K562 (cell line): ENCODE data around the gene XPOT. TPM values are rescaled to one million over a fixed set of nuclear protein-coding genes. Genes with fewer than 3 reads are reported as not detected.

Experiments
- BRF2 ChIP-seq: IDR thresholded peaks from 3 replicates; pipeline ENCODE4 v1.6.1; 2011; ENCODE audit warnings: borderline replicate concordance, mild to moderate bottlenecking; ENCODE audit not compliant: insufficient read length, insufficient read depth
- CC2D1A ChIP-seq: fragments of 450-650 bp; IDR thresholded peaks from 2 replicates; pipeline ENCODE4 v1.6.1; 2017; ENCODE audit warnings: mild to moderate bottlenecking
- CCAR2 ChIP-seq: fragments of 200-400 bp; formaldehyde crosslinking; IDR thresholded peaks from 2 replicates; pipeline ENCODE4 v1.6.1; 2017; ENCODE audit warnings: mild to moderate bottlenecking, low read depth, low read length
- CEBPG ChIP-seq, 3 experiments: fragments of 200-800 bp in 1 of 3; sonication (Bioruptor generic) in 1 of 3; sonication (generic) in 1 of 3; formaldehyde crosslinking in 1 of 3; IDR thresholded peaks in 2 of 3; conservative IDR thresholded peaks in 1 of 3; 2 replicates each; pipeline versions ENCODE4 v1.6.1 to v1.8.0; 2016 to 2022; ENCODE audit warnings: missing compliant biosample characterization in 2 of 3, missing genetic modification characterization in 2 of 3, mild to moderate bottlenecking in 1 of 3, missing genetic modification reagents in 1 of 3
- CHD2 ChIP-seq: IDR thresholded peaks from 2 replicates; pipeline ENCODE4 v1.6.1; 2011; ENCODE audit warnings: low read depth, low read length
- E2F5 ChIP-seq: sonication (generic); formaldehyde crosslinking; IDR thresholded peaks from 2 replicates; pipeline ENCODE4 v1.8.0; 2022; ENCODE audit warnings: mild to moderate bottlenecking, missing genetic modification reagents
- HDAC3 ChIP-seq: fragments of 450-650 bp; IDR thresholded peaks from 2 replicates; pipeline ENCODE4 v1.6.1; 2018; ENCODE audit warnings: borderline replicate concordance, mild to moderate bottlenecking, moderate library complexity; ENCODE audit not compliant: partially characterized antibody
- HIVEP1 ChIP-seq: fragments of 250-450 bp; sonication (Bioruptor Pico); IDR thresholded peaks from 2 replicates; pipeline ENCODE4 v1.4.0; 2020; ENCODE audit warnings: mild to moderate bottlenecking
- HNRNPK ChIP-seq: fragments of 200-400 bp; formaldehyde crosslinking; IDR thresholded peaks from one replicate; pipeline ENCODE4 v1.6.1; 2018; ENCODE audit warnings: mild to moderate bottlenecking, low read depth, low read length; ENCODE audit not compliant: poor library complexity, severe bottlenecking
- HNRNPL ChIP-seq: fragments of 200-400 bp; formaldehyde crosslinking; IDR thresholded peaks from 2 replicates; pipeline ENCODE4 v1.6.1; 2017; ENCODE audit warnings: low read depth, mild to moderate bottlenecking, low read length
- KAT7 ChIP-seq: sonication (generic); formaldehyde crosslinking; IDR thresholded peaks from 2 replicates; pipeline ENCODE4 v1.8.0; 2022; ENCODE audit warnings: missing genetic modification reagents, mild to moderate bottlenecking, borderline replicate concordance
- L3MBTL2 ChIP-seq: fragments of 450-650 bp; IDR thresholded peaks from 2 replicates; pipeline ENCODE4 v1.6.1; 2016; ENCODE audit warnings: mild to moderate bottlenecking, moderate library complexity
- MAFF ChIP-seq: IDR thresholded peaks from 2 replicates; pipeline ENCODE4 v1.6.1; 2012; ENCODE audit warnings: low read length, improper control_type of control experiment
- NR1H2 ChIP-seq: sonication (generic); formaldehyde crosslinking; IDR thresholded peaks from 2 replicates; pipeline ENCODE4 v1.4.0; 2020; ENCODE audit warnings: mild to moderate bottlenecking, missing genetic modification reagents
- PHB ChIP-seq: fragments of 250-450 bp; sonication (Bioruptor Pico); IDR thresholded peaks from 2 replicates; pipeline ENCODE4 v1.5.0; 2021
- PHF8 ChIP-seq: fragments of 200-600 bp; sonication (generic); IDR thresholded peaks from 2 replicates; pipeline ENCODE4 v1.6.1; 2012; ENCODE audit warnings: mixed run types, mild to moderate bottlenecking, inconsistent platforms, low read length, moderate library complexity, borderline replicate concordance
- PPARD ChIP-seq: fragments of 250-450 bp; sonication (Bioruptor Pico); IDR thresholded peaks from 2 replicates; pipeline ENCODE4 v1.8.0; 2022; ENCODE audit warnings: inconsistent platforms, mild to moderate bottlenecking, moderate library complexity
- SREBF2 ChIP-seq: sonication (generic); formaldehyde crosslinking; IDR thresholded peaks from 2 replicates; pipeline ENCODE4 v1.4.0; 2020; ENCODE audit warnings: mild to moderate bottlenecking, missing genetic modification reagents
- SUPT5H ChIP-seq: fragments of 450-650 bp; IDR thresholded peaks from 2 replicates; pipeline ENCODE4 v1.6.1; 2016
- TARDBP ChIP-seq: fragments of 450-650 bp; IDR thresholded peaks from 2 replicates; pipeline ENCODE4 v1.6.1; 2016
- WHSC1 ChIP-seq: IDR thresholded peaks from one replicate; pipeline ENCODE4 v1.6.1; 2012; ENCODE audit warnings: low read length, control low read depth, inconsistent platforms
- ZBTB7A ChIP-seq: IDR thresholded peaks from 2 replicates; pipeline ENCODE4 v1.6.1; 2011; ENCODE audit warnings: low read depth, mild to moderate bottlenecking, low read length, moderate library complexity, borderline replicate concordance; ENCODE audit not compliant: control insufficient read depth
- ZNF449 ChIP-seq: fragments of 250-450 bp; sonication (Bioruptor Pico); IDR thresholded peaks from 2 replicates; pipeline ENCODE4 v1.8.0; 2022; ENCODE audit warnings: moderate library complexity, mild to moderate bottlenecking, inconsistent platforms
- ZNF561 ChIP-seq: fragments of 450-650 bp; formaldehyde crosslinking; conservative IDR thresholded peaks from 2 replicates; pipeline ENCODE4 v1.4.0; 2020; ENCODE audit warnings: mild to moderate bottlenecking, moderate library complexity
- ZNF696 ChIP-seq: fragments of 250-450 bp; sonication (Bioruptor Pico); conservative IDR thresholded peaks from 2 replicates; pipeline ENCODE4 v1.4.0; 2020; ENCODE audit warnings: mild to moderate bottlenecking, moderate library complexity
- ZNF778 ChIP-seq: fragments of 450-650 bp; formaldehyde crosslinking; IDR thresholded peaks from 2 replicates; pipeline ENCODE4 v1.4.0; 2020; ENCODE audit warnings: mild to moderate bottlenecking, moderate library complexity
- polyA plus RNA-seq, 8 experiments: library from polyadenylated mRNA; depleted of rRNA in 4 of 8; stranded (reverse) in 5 of 8; unstranded in 3 of 8; fragments of >200 nt; fragmentation: Nextera tagmentation in 2 of 8; fragmentation: Illumina TruSeq in 1 of 8; extraction: Ambion mirVana in 2 of 8; extraction: Trizol in 1 of 8; gene quantifications; 2 replicates each; pipeline versions ENCODE4 v1.2.1 to v1.2.3, GENCODE V29; 2011 to 2014; ENCODE audit warnings: inconsistent platforms in 1 of 8, missing spikeins in 1 of 8
- total RNA-seq, 7 experiments: library from RNA; depleted of rRNA in 6 of 7; stranded (reverse); fragments of >200 nt in 6 of 7; fragmentation: Illumina TruSeq in 2 of 7; extraction: Trizol in 2 of 7; gene quantifications; 2 replicates each; pipeline versions ENCODE4 v1.2.1 to v1.2.3, GENCODE V29; 2011 to 2021; ENCODE audit warnings: low replicate concordance in 1 of 7

XPOT gene
- total and polyA plus RNA-seq, 9 of the 15 experiments (the other 6 are each of a cell fraction or from before 2014, with no cell fraction given): 26.2 to 192 (median 102) TPM

GRCh38 chr12:64400041-64400440, 4.2 kb upstream of the XPOT start (continued):
- no peak for TF ChIP-seq HNRNPL
- no peak for TF ChIP-seq SUPT5H
- TF ChIP-seq ZNF449 (CRISPR knock-in tag): no peak
- TF ChIP-seq CC2D1A: no peak
- TF ChIP-seq ZNF561 (CRISPR knock-in tag): no peak
- TF ChIP-seq L3MBTL2: no peak
- no peak for TF ChIP-seq CEBPG (CRISPR knock-in tag; IDR thresholded peaks at IDR 0.05)
- TF ChIP-seq CEBPG (tag; conservative IDR thresholded peaks at IDR 0.05 in 1 of 2, IDR thresholded peaks at IDR 0.05 in 1 of 2): no peak
- no peak for TF ChIP-seq ZNF696 (CRISPR knock-in tag)
- no peak for TF ChIP-seq NR1H2 (CRISPR knock-in tag)
- no peak for TF ChIP-seq E2F5 (CRISPR knock-in tag)
- no peak for TF ChIP-seq CCAR2
- no peak for TF ChIP-seq HNRNPK
- no peak for TF ChIP-seq HIVEP1 (CRISPR knock-in tag)
- TF ChIP-seq CHD2: no peak
- no peak for TF ChIP-seq ZBTB7A
- no peak for TF ChIP-seq KAT7
- no peak for TF ChIP-seq SREBF2 (CRISPR knock-in tag)
- no peak for TF ChIP-seq PHF8
- TF ChIP-seq HDAC3: no peak
- TF ChIP-seq PHB (CRISPR knock-in tag): no peak
- no peak for TF ChIP-seq BRF2
- TF ChIP-seq PPARD (CRISPR knock-in tag): no peak
- TF ChIP-seq WHSC1: no peak
- TF ChIP-seq MAFF: no peak
- TF ChIP-seq ZNF778 (CRISPR knock-in tag): no peak
- TF ChIP-seq TARDBP: no peak
